ENCODE data around the gene DLG1. TPM values are rescaled to one million over a fixed set of nuclear protein-coding genes. Genes with fewer than 3 reads are reported as not detected.

The DLG1 gene
- polyA plus RNA-seq, 1 donor from 2014 or later = 43.9 TPM

GRCh38 chr3:197197334-197197733 lies 101.1 kb downstream of the DLG1 start:
- H4K20me1 ChIP-seq (ENCODE audit: insufficient read depth) = no peaks in the 10 kb centered on the region
- no peak overlapping the region for H2AFZ ChIP-seq (ENCODE audit: low read depth, low read length)
- H3K79me2 ChIP-seq (replicated peaks; ENCODE audit: insufficient read depth, low read length) = peaks cover 62% of the 10 kb centered on the region
- H3K36me3 ChIP-seq (ENCODE audit: insufficient read depth, low read length) = no peaks in the 10 kb centered on the region
- H3K27me3 ChIP-seq (ENCODE audit: insufficient read depth, low read depth, low read length) = no peaks in the 10 kb centered on the region
- H3K4me3 ChIP-seq (ENCODE audit: low read length) = no peak overlapping the region
- H3F3A ChIP-seq (ENCODE audit: insufficient read depth, low read length, poor library complexity, severe bottlenecking) = no peaks in the 10 kb centered on the region
- no peaks in the 10 kb centered on the region for H3K9me3 ChIP-seq (ENCODE audit: low read length)
- H3K4me2 ChIP-seq (ENCODE audit: low read length) = no peak overlapping the region
- H3K9me2 ChIP-seq (ENCODE audit: insufficient read depth, low read length) = no peaks in the 10 kb centered on the region
- TF ChIP-seq TAF1 (IDR thresholded peaks at IDR 0.05; ENCODE audit: low read depth) = no peak
- no peak for TF ChIP-seq POLR2AphosphoS5 (IDR thresholded peaks at IDR 0.05)
- TF ChIP-seq SMC3 (conservative IDR thresholded peaks at IDR 0.05; ENCODE audit: poor library complexity) = no peak
- TF ChIP-seq RAD21 (conservative IDR thresholded peaks at IDR 0.05) = no peak
- no peak for TF ChIP-seq CTCF (IDR thresholded peaks at IDR 0.05; ENCODE audit: poor library complexity, severe bottlenecking)
- TF ChIP-seq EZH2 (IDR thresholded peaks at IDR 0.05; ENCODE audit: borderline replicate concordance, insufficient read depth, low read length, poor library complexity, severe bottlenecking) = no peak
- no peak for TF ChIP-seq REST (IDR thresholded peaks at IDR 0.05; ENCODE audit: borderline replicate concordance)
- no peak for TF ChIP-seq EP300 (conservative IDR thresholded peaks at IDR 0.05; ENCODE audit: poor library complexity, severe bottlenecking)
- TF ChIP-seq MXI1 (conservative IDR thresholded peaks at IDR 0.05; ENCODE audit: poor library complexity, severe bottlenecking) = no peak
- H3K9ac ChIP-seq (ENCODE audit: low read length) = no peak overlapping the region
- no peak overlapping the region for H3K27ac ChIP-seq (ENCODE audit: low read length)

GRCh38 chr3:197196192-197196591 lies 102.2 kb downstream of the DLG1 start:
- Histone ChIP-seq H3K36me3 (ENCODE audit: insufficient read depth, low read length) (no peaks in the 10 kb centered on the region), H3K4me2 (ENCODE audit: low read length) (no peak overlapping the region), H3F3A (ENCODE audit: insufficient read depth, low read length, poor library complexity, severe bottlenecking) (no peaks in the 10 kb centered on the region), H3K79me2 (replicated peaks; ENCODE audit: insufficient read depth, low read length) (peaks cover 62% of the 10 kb centered on the region), H3K9ac (ENCODE audit: low read length) (no peak overlapping the region), H3K27me3 (ENCODE audit: insufficient read depth, low read depth, low read length) (no peaks in the 10 kb centered on the region), H2AFZ (ENCODE audit: low read depth, low read length) (no peak overlapping the region), H4K20me1 (ENCODE audit: insufficient read depth) (no peaks in the 10 kb centered on the region), H3K9me3 (ENCODE audit: low read length) (no peaks in the 10 kb centered on the region), H3K4me3 (ENCODE audit: low read length) (no peak overlapping the region), H3K9me2 (ENCODE audit: insufficient read depth, low read length) (no peaks in the 10 kb centered on the region), H3K27ac (ENCODE audit: low read length) (no peak overlapping the region)
- TF ChIP-seq EP300 (conservative IDR thresholded peaks at IDR 0.05; ENCODE audit: poor library complexity, severe bottlenecking) (no peak), POLR2AphosphoS5 (IDR thresholded peaks at IDR 0.05) (no peak), RAD21 (conservative IDR thresholded peaks at IDR 0.05) (no peak), EZH2 (IDR thresholded peaks at IDR 0.05; ENCODE audit: borderline replicate concordance, insufficient read depth, low read length, poor library complexity, severe bottlenecking) (no peak), MXI1 (conservative IDR thresholded peaks at IDR 0.05; ENCODE audit: poor library complexity, severe bottlenecking) (no peak), SMC3 (conservative IDR thresholded peaks at IDR 0.05; ENCODE audit: poor library complexity) (no peak), CTCF (IDR thresholded peaks at IDR 0.05; ENCODE audit: poor library complexity, severe bottlenecking) (no peak), REST (IDR thresholded peaks at IDR 0.05; ENCODE audit: borderline replicate concordance) (no peak), TAF1 (IDR thresholded peaks at IDR 0.05; ENCODE audit: low read depth) (no peak)

All from neural cell (in vitro differentiated cells).